HG03565 (cell line): ENCODE results near the gene PNMA8C.

Source experiments
- ATAC-seq: cut with Tn5 transposase; IDR thresholded peaks from one replicate; pipeline ENCODE4 v1.9.1; 2021; ENCODE audit warnings: mild to moderate bottlenecking, moderate library complexity; ENCODE audit not compliant: unreplicated experiment

Gene PNMA8C

GRCh38 chr19:46428239-46429135 is at the start of gene PNMA8C:
Gene PNMA8C, minus strand, starts transcription at chr19:46428936. Its CDS starts 577 bp downstream, at chr19:46428359.
- ATAC-seq, result no peak

DNA sequence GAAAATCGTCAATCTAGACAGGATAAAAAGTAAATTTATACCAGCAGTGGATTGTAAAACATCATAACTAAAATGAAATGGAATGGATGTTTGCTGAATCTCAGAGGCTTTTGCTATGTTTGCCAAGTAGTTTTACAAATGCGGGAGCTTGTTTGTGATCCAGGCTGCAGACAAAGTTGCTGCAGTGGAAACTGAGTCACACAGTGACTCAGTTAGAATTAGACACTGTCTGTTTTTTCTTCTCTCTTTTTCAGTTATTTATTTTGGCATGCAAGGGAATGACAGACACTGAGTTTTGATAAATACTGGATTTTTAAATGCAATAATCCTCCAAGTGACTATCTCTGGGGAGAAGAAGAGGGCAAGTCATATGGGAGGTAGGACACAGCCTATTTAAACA is 47.2 kb upstream of the PNMA8C start:
- ATAC-seq, result no peak

GRCh38 chr19:46474211-46474610 is 45.5 kb upstream of the PNMA8C start:
- no peak for ATAC-seq

- ATAC-seq, result no peak
Observed at GRCh38 chr19:46472592-46472991, 43.9 kb upstream of the PNMA8C start.

DNA sequence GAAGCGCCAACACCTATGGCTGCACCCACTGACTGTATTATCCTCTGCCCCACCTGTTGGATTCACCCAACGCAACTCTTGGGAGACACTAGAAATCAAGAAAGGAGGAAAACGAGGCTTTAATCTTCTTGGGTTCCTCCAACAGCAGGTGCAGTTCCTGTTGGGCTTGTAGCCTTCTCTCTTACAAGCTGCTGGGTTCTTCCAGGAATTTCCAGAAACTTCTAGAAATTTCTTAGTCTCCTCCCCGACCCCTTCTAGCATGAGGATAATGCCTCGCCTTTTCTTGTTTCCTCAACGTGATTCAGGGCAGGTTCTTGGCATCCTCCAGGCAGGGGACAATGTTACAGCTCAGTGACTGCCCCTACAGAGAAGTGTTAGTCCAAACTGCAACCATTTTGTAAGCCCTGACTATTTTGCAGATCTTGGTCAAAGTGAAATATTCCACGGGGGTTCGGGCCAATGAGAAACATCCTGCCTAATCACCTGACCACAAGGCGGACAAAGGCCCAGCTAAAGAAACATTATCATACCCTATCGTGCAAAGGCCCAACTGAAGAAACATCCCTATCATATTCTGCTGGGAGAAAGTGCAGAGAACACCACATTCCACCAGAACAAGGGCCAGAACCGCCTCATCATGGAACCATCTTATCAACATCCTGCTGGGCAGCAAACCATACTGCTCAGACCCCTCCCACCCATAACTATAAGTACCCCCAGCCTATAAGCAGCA is 43.2 kb upstream of the PNMA8C start:
- no peak for ATAC-seq

GRCh38 chr19:46471116-46471733 is 42.5 kb upstream of the PNMA8C start, which contains the start of gene PNMA8A:
Gene PNMA8A, minus strand, starts transcription at chr19:46471563. Its CDS starts 528 bp downstream, at chr19:46471035.
- no peak for ATAC-seq

DNA sequence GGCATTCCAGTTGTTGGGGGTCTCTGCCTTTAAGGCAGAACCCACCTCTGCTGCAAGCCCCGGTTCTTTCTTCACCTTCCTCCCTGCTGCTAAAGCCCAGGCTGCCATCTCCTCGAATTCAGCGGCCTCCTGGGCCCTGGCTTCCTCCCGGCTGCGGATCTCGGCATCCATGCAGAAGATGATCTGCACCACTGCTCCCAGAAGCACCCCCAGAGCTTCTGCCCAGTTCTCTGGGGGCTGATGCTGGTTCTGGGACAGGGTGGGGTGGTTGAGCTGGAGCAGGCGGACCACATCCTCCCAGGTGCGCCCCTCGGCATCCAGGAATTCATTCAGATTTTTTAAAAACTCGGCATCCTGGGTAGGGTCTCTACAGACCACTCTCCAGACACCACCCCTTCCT is 41.6 kb upstream of the PNMA8C start:
- ATAC-seq, result no peak

GRCh38 chr19:46469541-46470185 is 40.9 kb upstream of the PNMA8C start:
- no peak for ATAC-seq

DNA sequence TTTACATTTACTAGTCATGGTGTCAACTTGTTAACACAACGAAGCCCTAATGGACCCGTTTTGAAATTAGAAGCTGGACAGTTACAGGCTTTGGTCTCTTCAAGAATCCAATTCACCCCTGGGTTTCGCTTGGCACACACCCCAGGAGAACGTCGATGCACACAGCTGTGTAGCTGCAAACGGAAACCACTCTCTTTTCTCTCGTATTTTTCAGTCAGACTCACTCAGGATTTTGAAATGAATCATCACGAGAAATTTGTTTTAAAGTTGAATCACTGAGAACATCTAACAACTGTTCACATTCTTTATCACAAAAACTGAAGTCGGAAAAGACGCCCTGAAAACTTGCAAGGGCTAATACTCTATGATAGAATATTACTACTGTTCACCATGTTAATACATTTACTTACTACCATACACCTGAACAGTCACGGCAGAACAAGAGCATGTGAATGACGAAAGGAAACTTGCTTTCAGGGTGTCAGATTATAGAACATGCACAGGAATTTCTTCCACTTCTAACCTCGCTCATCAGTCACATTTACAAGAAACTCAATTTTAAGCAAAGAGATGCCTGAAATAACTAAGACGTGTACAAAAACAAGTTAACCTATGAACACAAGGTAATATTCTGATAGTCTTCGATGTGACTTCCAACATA is 37.9 kb upstream of the PNMA8C start:
- no peak for ATAC-seq

- ATAC-seq, result no peak
Observed at GRCh38 chr19:46463516-46463915, 34.8 kb upstream of the PNMA8C start.

DNA sequence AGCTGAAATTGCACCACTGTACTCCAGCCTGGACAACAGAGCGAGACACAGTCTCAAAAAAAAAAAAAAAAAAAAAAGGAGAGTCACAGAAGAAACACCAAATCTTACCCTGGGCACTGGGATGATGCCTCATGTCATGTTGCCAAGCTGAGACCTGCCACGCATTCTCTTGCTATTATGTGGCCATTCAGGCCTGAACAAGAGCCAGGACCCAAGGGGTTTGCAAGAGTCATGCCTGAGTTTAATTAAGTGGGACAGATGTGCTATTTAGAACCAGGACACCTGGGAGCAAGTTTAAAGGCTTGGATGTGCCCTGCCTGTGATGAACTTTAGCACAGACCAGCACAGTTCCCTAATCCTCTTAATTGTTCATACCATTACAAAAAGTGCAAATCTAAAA is 32.8 kb upstream of the PNMA8C start:
- ATAC-seq, result no peak

- ATAC-seq, result no peak
Observed at GRCh38 chr19:46460981-46461380, 32.2 kb upstream of the PNMA8C start.

- no peak for ATAC-seq
Observed at GRCh38 chr19:46460055-46460454, 31.3 kb upstream of the PNMA8C start.

DNA sequence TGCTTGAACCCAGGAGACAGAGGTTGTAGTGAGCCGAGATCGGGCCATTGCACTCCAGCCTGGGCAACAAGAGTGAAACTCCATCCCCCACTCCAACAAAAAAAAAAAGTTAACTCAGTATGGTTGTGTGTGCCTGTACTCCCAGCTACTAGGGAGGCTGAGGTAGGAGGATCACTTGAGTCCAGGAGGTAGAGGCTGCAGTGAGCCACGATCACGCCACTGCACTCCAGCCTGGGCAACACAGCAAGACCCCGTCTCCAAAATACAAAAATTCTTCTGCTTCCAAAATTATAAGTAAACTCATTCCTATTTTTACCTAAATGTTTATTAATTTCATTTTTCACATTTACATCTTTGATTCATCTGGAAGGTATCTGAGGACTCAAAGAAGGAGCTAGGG is 28.2 kb upstream of the PNMA8C start:
- ATAC-seq, result no peak

DNA sequence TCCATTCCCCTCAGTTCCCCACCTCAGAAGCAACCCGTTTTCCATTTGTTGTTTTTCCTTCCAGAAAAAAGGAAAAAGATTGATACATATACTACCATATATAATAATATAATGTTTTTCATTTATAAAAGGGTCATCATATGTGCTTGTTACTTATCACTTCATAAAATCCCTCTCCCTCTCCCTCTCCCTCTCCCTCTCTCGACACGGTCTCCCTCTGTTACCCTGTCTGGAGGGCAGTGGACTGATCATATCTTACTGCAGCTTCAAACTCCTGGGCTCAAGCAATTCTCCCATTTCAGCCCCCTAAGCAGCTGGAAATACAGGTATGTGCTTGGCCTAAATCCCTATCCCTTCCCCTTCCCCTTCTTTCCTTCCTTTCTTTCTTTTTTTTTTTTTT is 25.5 kb upstream of the PNMA8C start:
- ATAC-seq, result no peak

DNA sequence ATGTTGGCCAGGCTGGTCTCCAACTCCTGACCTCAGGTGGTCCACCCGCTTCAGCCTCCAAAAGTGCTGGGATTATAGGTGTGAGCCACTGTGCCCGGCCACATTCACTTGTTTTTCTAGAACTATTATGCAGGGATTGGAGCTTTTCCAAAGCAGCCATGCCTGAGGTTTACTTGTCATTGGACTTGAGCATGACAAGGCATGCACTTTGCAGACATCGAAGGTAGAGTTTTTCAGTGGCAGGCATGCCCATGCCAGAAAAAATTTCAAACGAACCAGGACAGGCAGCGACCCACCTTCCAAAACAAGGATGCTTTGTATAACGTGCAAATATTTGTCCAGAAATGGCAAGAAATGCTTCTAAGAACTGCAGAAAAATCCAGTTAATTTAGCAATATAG is 24.9 kb upstream of the PNMA8C start:
- no peak for ATAC-seq

GRCh38 chr19:46452186-46452585 is 23.4 kb upstream of the PNMA8C start:
- no peak for ATAC-seq

GRCh38 chr19:46451352-46451751 is 22.6 kb upstream of the PNMA8C start:
- no peak for ATAC-seq

GRCh38 chr19:46450737-46451136 is 22.0 kb upstream of the PNMA8C start:
- no peak for ATAC-seq

- ATAC-seq, result no peak
Observed at GRCh38 chr19:46449228-46449627, 20.5 kb upstream of the PNMA8C start.

GRCh38 chr19:46448601-46449000 is 19.9 kb upstream of the PNMA8C start:
- ATAC-seq, result no peak
